HepG2 (cell line): Measurements from ENCODE around the gene NFE2L1. TPM values are rescaled to one million over a fixed set of nuclear protein-coding genes. Genes with fewer than 3 reads are reported as not detected.

ENCODE experiments used
- AFF4 ChIP-seq: sonication (generic); formaldehyde crosslinking; IDR thresholded peaks from 2 replicates; pipeline ENCODE4 v1.4.0; 2020; ENCODE audit warnings: missing genetic modification reagents
- ATRX ChIP-seq: sonication (generic); formaldehyde crosslinking; IDR thresholded peaks from 2 replicates; pipeline ENCODE4 v1.4.0; 2020; ENCODE audit warnings: missing genetic modification reagents, borderline replicate concordance
- HIC2 ChIP-seq: sonication (generic); formaldehyde crosslinking; IDR thresholded peaks from 2 replicates; pipeline ENCODE4 v1.9.0; 2022; ENCODE audit warnings: low read depth, missing genetic modification reagents
- JUNB ChIP-seq: sonication (generic); formaldehyde crosslinking; IDR thresholded peaks from 2 replicates; pipeline ENCODE4 v1.8.0; 2022; ENCODE audit warnings: missing genetic modification reagents, mild to moderate bottlenecking, borderline replicate concordance
- NFATC3 ChIP-seq: sonication (generic); formaldehyde crosslinking; IDR thresholded peaks from 2 replicates; pipeline ENCODE4 v1.5.1; 2020; ENCODE audit warnings: mild to moderate bottlenecking, missing genetic modification reagents
- THAP11 ChIP-seq: IDR thresholded peaks from 2 replicates; pipeline ENCODE4 v1.6.1; 2016; ENCODE audit warnings: missing biosample characterization, missing genetic modification reagents
- ZBTB1 ChIP-seq: sonication (generic); formaldehyde crosslinking; IDR thresholded peaks from 2 replicates; pipeline ENCODE4 v1.4.0; 2020; ENCODE audit warnings: missing genetic modification reagents, borderline replicate concordance
- ZNF253 ChIP-seq: sonication (generic); formaldehyde crosslinking; IDR thresholded peaks from 2 replicates; pipeline ENCODE4 v1.8.0; 2022; ENCODE audit warnings: mild to moderate bottlenecking, missing genetic modification reagents, borderline replicate concordance
- ZNF503 ChIP-seq: sonication (generic); formaldehyde crosslinking; IDR thresholded peaks from 2 replicates; pipeline ENCODE4 v1.4.0; 2020; ENCODE audit warnings: missing genetic modification reagents
- ZNF510 ChIP-seq: sonication (generic); formaldehyde crosslinking; IDR thresholded peaks from 2 replicates; pipeline ENCODE4 v1.4.0; 2020; ENCODE audit warnings: low read depth, mild to moderate bottlenecking, missing genetic modification reagents
- ZNF512B ChIP-seq: sonication (generic); formaldehyde crosslinking; IDR thresholded peaks from 2 replicates; pipeline ENCODE4 v1.5.1; 2020; ENCODE audit warnings: missing genetic modification reagents, mild to moderate bottlenecking, borderline replicate concordance
- ZNF616 ChIP-seq: sonication (generic); formaldehyde crosslinking; IDR thresholded peaks from 2 replicates; pipeline ENCODE4 v1.5.0; 2020; ENCODE audit warnings: low read depth, mild to moderate bottlenecking, missing genetic modification reagents
- ZNF670 ChIP-seq: sonication (generic); formaldehyde crosslinking; IDR thresholded peaks from 2 replicates; pipeline ENCODE4 v1.8.0; 2022; ENCODE audit warnings: mild to moderate bottlenecking, missing genetic modification reagents, borderline replicate concordance
- ZNF766 ChIP-seq: sonication (generic); formaldehyde crosslinking; IDR thresholded peaks from 2 replicates; pipeline ENCODE4 v1.5.0; 2020; ENCODE audit warnings: missing genetic modification reagents, borderline replicate concordance
- ZNF768 ChIP-seq: sonication (generic); formaldehyde crosslinking; IDR thresholded peaks from 2 replicates; pipeline ENCODE4 v1.4.0; 2020; ENCODE audit warnings: missing genetic modification reagents
- ZNF775 ChIP-seq: sonication (generic); formaldehyde crosslinking; IDR thresholded peaks from 2 replicates; pipeline ENCODE4 v1.4.0; 2020; ENCODE audit warnings: missing genetic modification reagents, mild to moderate bottlenecking, moderate library complexity, borderline replicate concordance
- polyA plus RNA-seq, 8 experiments: library from polyadenylated mRNA; depleted of rRNA in 3 of 8; stranded (reverse) in 7 of 8; unstranded in 1 of 8; fragments of >200 nt; fragmentation: Illumina TruSeq in 4 of 8; extraction: Trizol in 4 of 8; gene quantifications; 2 replicates each; pipeline versions ENCODE4 v1.2.1 to v1.2.3, GENCODE V29; 2011 to 2016; ENCODE audit warnings: low read depth in 4 of 8, missing spikeins in 1 of 8, mixed read lengths in 1 of 8; ENCODE audit not compliant: insufficient read depth in 1 of 8
- total RNA-seq, 5 experiments: library from RNA; depleted of rRNA; stranded (reverse); fragments of >200 nt; fragmentation: Illumina TruSeq; extraction: Trizol; gene quantifications; 2 replicates each; pipeline ENCODE4 v1.2.3, GENCODE V29; 2016; ENCODE audit warnings: low read depth in 1 of 5

Gene NFE2L1
- total and polyA plus RNA-seq, 2 of the 13 experiments (the other 11 are each of a cell fraction or from before 2014, with no cell fraction given): 67.0 to 234 TPM

- TF ChIP-seq ZNF510 (CRISPR knock-in tag) (no peak), ZNF766 (CRISPR knock-in tag) (no peak), NFATC3 (CRISPR knock-in tag) (no peak), ZBTB1 (CRISPR knock-in tag) (no peak), AFF4 (CRISPR knock-in tag) (no peak), THAP11 (CRISPR knock-in tag) (peak; percentile 61), ZNF670 (CRISPR knock-in tag) (no peak), ZNF775 (CRISPR knock-in tag) (no peak), ZNF768 (CRISPR knock-in tag) (peak; percentile 58; the same call in 1 of the 2 replicates), ZNF512B (CRISPR knock-in tag) (no peak), ATRX (no peak), JUNB (no peak), ZNF616 (CRISPR knock-in tag) (no peak), HIC2 (peak; percentile 45; the same call in 1 of the 2 replicates), ZNF503 (CRISPR knock-in tag) (no peak), ZNF253 (CRISPR knock-in tag) (no peak)
Measured at GRCh38 chr17:48026502-48027321, 21.4 kb upstream of the NFE2L1 start (continued).
